PC-3 (cell line): ENCODE measurements around the gene PI4KA.

Experiments used
- EZH2 ChIP-seq: fragments of 300-600 bp; sonication (generic); IDR thresholded peaks from one replicate; pipeline ENCODE4 v1.6.1; 2017; ENCODE audit warnings: antibody characterized with exemption, mild to moderate bottlenecking, low read length; ENCODE audit not compliant: unreplicated experiment
- EZH2phosphoT487 ChIP-seq: fragments of 300-600 bp; sonication (generic); IDR thresholded peaks from 2 replicates; pipeline ENCODE4 v1.6.1; 2018; ENCODE audit warnings: mild to moderate bottlenecking, antibody characterized with exemption, low read length, borderline replicate concordance
- TF ChIP-seq, protein P1 (sequence below): fragments of 300-600 bp; sonication (generic); conservative IDR thresholded peaks from 2 replicates; pipeline ENCODE4 v1.5.1; 2017; ENCODE audit warnings: antibody characterized with exemption, low read depth, mild to moderate bottlenecking, low read length

DNA sequence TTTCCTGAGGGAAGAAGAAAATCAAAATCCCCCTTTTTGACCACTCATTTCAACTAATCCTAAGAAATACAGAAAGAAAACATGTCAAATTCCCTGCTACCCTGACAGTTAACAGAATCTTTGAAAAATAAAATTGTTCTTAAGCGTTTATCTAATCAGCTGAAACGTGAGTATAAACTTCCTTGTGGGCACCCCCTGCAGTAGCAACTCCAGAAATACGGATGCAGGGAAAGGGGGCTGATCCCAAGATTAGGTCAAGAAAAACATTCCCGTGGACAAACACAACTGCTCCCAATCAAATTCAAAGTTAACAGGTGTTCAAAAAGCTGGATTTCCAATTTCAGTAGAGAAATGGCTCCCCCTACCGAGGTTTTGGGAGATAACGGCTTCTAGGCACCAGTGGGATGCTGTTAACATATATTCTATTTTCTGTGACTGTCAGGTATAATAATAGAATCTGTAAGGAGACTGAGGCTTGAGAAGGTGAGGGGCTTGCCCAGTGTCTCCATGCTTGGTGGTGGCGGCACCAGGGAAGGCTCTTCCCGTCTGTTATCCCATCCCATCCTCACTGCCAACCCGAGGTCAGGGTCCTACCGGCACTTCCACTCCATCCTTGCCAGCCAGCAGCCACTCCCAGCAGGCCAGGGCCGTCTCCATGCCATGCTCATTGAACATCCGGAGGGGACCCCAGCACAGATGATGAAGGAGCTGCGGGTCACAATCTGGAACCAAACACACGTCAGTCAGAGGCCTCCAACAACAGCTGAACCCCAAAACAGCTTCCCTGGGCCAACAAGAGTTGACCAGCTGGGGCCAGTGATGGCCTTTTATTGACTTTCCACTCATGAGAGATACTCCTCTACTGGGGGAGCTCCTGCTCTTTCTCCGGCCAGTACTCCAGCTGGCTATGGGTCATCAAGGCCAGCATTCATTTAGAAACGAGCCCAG is 116.7 kb downstream of the PI4KA start:
- no peak for TF ChIP-seq EZH2
- TF ChIP-seq, protein P1, sequence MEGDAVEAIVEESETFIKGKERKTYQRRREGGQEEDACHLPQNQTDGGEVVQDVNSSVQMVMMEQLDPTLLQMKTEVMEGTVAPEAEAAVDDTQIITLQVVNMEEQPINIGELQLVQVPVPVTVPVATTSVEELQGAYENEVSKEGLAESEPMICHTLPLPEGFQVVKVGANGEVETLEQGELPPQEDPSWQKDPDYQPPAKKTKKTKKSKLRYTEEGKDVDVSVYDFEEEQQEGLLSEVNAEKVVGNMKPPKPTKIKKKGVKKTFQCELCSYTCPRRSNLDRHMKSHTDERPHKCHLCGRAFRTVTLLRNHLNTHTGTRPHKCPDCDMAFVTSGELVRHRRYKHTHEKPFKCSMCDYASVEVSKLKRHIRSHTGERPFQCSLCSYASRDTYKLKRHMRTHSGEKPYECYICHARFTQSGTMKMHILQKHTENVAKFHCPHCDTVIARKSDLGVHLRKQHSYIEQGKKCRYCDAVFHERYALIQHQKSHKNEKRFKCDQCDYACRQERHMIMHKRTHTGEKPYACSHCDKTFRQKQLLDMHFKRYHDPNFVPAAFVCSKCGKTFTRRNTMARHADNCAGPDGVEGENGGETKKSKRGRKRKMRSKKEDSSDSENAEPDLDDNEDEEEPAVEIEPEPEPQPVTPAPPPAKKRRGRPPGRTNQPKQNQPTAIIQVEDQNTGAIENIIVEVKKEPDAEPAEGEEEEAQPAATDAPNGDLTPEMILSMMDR: peak; percentile 73
- no peak for TF ChIP-seq EZH2phosphoT487
